Right lobe of liver (tissue), 4 donors: ENCODE data around the gene MED12L.

Source experiments
- POLR2A ChIP-seq: fragments of 450-650 bp; IDR thresholded peaks from one replicate; pipeline ENCODE4 v1.6.1; 2017; ENCODE audit warnings: antibody characterized with exemption, mild to moderate bottlenecking
- TF ChIP-seq, protein P1 (sequence below), 4 donors: fragments of 200-600 bp in 3 of 4; fragments of 450-650 bp in 1 of 4; IDR thresholded peaks; one replicate each; pipeline versions ENCODE4 v1.5.1 to v1.8.0; 2016 to 2022; ENCODE audit warnings: antibody characterized with exemption in 4 of 4, mild to moderate bottlenecking in 2 of 4
- donor health status: DM: no; HTN: no; CAD: no.
- donor health status: DM: no; HTN: no; CAD: no.
- donor health status: DM: no; HTN: yes; CAD: no.

DNA sequence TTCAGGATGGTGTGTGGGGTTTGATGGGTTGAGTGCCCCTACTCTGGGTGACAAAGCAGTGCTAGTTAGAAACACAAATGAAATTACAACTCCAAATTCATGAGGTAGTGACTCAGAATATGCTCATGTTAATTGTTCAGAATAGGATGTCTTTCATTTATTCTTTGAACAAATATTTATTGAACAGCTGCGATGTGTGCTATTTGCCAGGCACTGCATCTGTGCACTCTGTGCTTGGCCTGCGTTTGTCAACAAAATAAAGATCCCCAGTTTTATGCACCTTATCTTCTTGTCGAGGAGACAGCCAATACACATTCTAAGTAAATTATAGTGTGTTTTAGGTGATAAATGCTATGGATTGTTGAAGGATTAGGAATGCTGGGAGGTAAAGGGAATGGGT lies 27.3 kb downstream of the MED12L start:
- TF ChIP-seq, protein P1, sequence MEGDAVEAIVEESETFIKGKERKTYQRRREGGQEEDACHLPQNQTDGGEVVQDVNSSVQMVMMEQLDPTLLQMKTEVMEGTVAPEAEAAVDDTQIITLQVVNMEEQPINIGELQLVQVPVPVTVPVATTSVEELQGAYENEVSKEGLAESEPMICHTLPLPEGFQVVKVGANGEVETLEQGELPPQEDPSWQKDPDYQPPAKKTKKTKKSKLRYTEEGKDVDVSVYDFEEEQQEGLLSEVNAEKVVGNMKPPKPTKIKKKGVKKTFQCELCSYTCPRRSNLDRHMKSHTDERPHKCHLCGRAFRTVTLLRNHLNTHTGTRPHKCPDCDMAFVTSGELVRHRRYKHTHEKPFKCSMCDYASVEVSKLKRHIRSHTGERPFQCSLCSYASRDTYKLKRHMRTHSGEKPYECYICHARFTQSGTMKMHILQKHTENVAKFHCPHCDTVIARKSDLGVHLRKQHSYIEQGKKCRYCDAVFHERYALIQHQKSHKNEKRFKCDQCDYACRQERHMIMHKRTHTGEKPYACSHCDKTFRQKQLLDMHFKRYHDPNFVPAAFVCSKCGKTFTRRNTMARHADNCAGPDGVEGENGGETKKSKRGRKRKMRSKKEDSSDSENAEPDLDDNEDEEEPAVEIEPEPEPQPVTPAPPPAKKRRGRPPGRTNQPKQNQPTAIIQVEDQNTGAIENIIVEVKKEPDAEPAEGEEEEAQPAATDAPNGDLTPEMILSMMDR (IDR thresholded peaks at IDR 0.05) = no peak
- no peak for TF ChIP-seq POLR2A
